Lung (tissue), 12 donors: ENCODE data around the gene MED27. TPM values are rescaled to one million over a fixed set of nuclear protein-coding genes. Genes with fewer than 3 reads are reported as not detected.

ENCODE experiments used
- ATAC-seq: fragments of 200-7000 bp; cut with Tn5 transposase; one replicate; pipeline ENCODE4 v1.9.1; 2020; ENCODE audit warnings: moderate number of reproducible peaks; ENCODE audit not compliant: insufficient read depth, low FRiP score
- DNase-seq, 3 donors: peaks; one replicate each; pipeline ENCODE4 v3.0.0-alpha.2; 2013 to 2017
- H3K27ac ChIP-seq, 2 donors: one replicate each; pipeline ENCODE4 v1.5.1; 2013; ENCODE audit warnings: mild to moderate bottlenecking in 2 of 2, moderate library complexity in 2 of 2, control low read depth in 1 of 2, inconsistent platforms in 1 of 2, low read depth in 1 of 2, low read length in 1 of 2
- H3K27me3 ChIP-seq, 3 donors: one replicate each; pipeline ENCODE4 v1.5.1; 2013; ENCODE audit warnings: low read length in 2 of 3; ENCODE audit not compliant: control insufficient read depth in 3 of 3, insufficient read depth in 3 of 3
- H3K36me3 ChIP-seq, 4 donors: one replicate each; pipeline ENCODE4 v1.5.1; 2013; ENCODE audit warnings: low read length in 4 of 4, mild to moderate bottlenecking in 1 of 4, moderate library complexity in 1 of 4; ENCODE audit not compliant: control insufficient read depth in 4 of 4, insufficient read depth in 4 of 4
- H3K4me1 ChIP-seq, 5 donors: one replicate each; pipeline ENCODE4 v1.5.1; 2013; ENCODE audit warnings: low read length in 5 of 5, mild to moderate bottlenecking in 2 of 5, moderate library complexity in 1 of 5; ENCODE audit not compliant: control insufficient read depth in 5 of 5, insufficient read depth in 5 of 5
- H3K4me3 ChIP-seq: one replicate; pipeline ENCODE4 v1.5.1; 2013; ENCODE audit warnings: mild to moderate bottlenecking, control low read depth, moderate library complexity
- H3K9ac ChIP-seq, 2 donors: one replicate each; pipeline ENCODE4 v1.5.1; 2013; ENCODE audit warnings: low read length in 2 of 2, control low read depth in 1 of 2; ENCODE audit not compliant: insufficient read depth in 1 of 2
- H3K9me3 ChIP-seq, 4 donors: one replicate each; pipeline ENCODE4 v1.5.1; 2013; ENCODE audit warnings: low read length in 3 of 4, mild to moderate bottlenecking in 1 of 4, moderate library complexity in 1 of 4; ENCODE audit not compliant: control insufficient read depth in 4 of 4, insufficient read depth in 3 of 4
- WGBS, 2 donors: extraction: QIAGEN DNeasy Blood & Tissue Kit; methylation state at CpG; one replicate each; pipeline ENCODE4 v1.1.7; 2013; 5-methylcytosine and 5-hydroxymethylcytosine counted together
- polyA plus RNA-seq, 2 donors: library from polyadenylated mRNA; stranded (reverse); fragments of 200-250 nt; gene quantifications; one replicate each; pipeline ENCODE4 v1.2.1, GENCODE V29; 2013
- total RNA-seq, 2 donors: library from RNA; depleted of rRNA in 1 of 2; stranded (reverse); fragments of >200 nt in 1 of 2; gene quantifications; one replicate each; pipeline ENCODE4 v1.2.1, GENCODE V29; 2014 to 2021
- TF ChIP-seq, protein P1 (sequence below): IDR thresholded peaks from 2 replicates; pipeline ENCODE4 v1.5.1; 2012; ENCODE audit warnings: mild to moderate bottlenecking; ENCODE audit errors: control extremely low read depth, extremely low read depth
- donor health status: control.
- donor health status: control.
- donor health status: Bipolar disorder and iron deficiency.
- donor health status: healthy.
- donor health status: DM: yes; HTN: yes; CAD: no.

Gene MED27
- total and polyA plus RNA-seq, 4 donors: 9.8 to 22.3 (median 16.7) TPM

DNA sequence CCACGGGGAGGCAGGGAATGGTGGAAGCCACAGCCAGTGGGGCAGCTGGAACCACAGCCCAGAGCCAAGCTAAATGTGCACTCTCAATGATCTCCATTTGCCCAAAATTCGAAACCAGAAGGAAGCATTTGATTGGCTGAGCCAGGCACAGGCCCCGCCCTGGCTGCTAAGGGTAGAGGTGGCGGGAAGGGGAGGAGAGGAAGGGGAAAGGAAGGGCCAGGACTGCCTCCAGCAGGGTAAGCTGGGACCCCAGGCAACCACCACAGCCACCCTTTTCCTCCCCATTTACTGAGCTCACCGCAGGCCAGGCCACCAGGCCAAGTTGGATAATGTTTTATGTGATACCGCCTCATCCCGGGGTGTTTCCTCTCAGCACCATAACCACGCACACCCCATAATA lies 239.4 kb downstream of the MED27 start:
- Histone ChIP-seq H3K9ac (no peak overlapping the region), H3K27me3 (peaks cover 0 to 10% (median 0%) of the 10 kb centered on the region in 3 donors), H3K9me3 (no peaks in the 10 kb centered on the region), H3K27ac (no peak overlapping the region), H3K4me1 (peaks cover 0 to 7% (median 0%) of the 10 kb centered on the region in 5 donors), H3K36me3 (no peaks in the 10 kb centered on the region), H3K4me3 (no peak overlapping the region)
- no peak for DNase-seq
- no peak for ATAC-seq
- TF ChIP-seq, protein P1, sequence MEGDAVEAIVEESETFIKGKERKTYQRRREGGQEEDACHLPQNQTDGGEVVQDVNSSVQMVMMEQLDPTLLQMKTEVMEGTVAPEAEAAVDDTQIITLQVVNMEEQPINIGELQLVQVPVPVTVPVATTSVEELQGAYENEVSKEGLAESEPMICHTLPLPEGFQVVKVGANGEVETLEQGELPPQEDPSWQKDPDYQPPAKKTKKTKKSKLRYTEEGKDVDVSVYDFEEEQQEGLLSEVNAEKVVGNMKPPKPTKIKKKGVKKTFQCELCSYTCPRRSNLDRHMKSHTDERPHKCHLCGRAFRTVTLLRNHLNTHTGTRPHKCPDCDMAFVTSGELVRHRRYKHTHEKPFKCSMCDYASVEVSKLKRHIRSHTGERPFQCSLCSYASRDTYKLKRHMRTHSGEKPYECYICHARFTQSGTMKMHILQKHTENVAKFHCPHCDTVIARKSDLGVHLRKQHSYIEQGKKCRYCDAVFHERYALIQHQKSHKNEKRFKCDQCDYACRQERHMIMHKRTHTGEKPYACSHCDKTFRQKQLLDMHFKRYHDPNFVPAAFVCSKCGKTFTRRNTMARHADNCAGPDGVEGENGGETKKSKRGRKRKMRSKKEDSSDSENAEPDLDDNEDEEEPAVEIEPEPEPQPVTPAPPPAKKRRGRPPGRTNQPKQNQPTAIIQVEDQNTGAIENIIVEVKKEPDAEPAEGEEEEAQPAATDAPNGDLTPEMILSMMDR: no peak
- WGBS, 2 donors: 88 to 90% methylated on average over 8 of the region's 8 CpGs

DNA sequence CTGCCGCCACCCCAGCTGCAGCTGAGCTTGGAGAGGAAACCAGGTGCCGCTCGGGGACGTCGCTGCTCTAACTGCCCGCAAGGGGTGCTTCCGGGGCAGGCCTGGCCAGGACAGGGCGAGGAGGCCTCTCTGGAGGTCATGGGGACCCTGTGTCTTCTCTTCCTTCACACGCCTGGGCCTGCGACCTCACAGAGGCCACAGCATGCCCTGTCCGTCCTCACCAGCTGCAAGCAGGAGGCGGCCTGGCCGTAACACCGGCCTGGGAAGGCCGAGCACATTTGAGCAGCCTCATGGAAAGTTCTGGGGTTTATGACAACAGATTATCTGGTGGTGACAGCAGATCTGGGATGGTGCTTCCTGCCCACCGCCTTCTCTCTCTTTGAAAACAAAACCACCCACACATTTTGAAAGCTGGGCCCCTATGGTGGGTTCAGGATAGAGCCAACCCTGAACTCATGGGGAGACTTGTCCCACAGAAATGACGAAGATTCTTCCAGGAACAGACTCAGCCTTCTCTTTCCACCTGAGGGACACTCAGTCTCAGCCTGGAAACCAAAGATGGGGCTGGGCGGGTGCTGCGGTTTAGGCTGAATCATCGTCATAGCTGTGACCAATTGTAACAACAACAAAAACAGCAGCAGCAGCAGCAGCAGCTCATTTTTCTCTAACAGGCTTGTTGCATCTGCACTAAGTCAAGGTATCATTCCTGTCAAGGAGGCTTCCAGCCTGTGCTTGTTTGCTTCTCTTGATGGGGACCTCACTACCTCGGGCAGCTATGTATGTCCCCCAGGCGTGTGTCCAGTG lies 240.2 kb downstream of the MED27 start:
- ATAC-seq: no peak
- TF ChIP-seq, protein P1: no peak
- Histone ChIP-seq H3K27me3 (peaks cover 0 to 10% (median 0%) of the 10 kb centered on the region in 3 donors), H3K4me1 (peaks cover 0 to 13% (median 0%) of the 10 kb centered on the region in 5 donors), H3K9me3 (peaks cover 0 to 4% (median 0%) of the 10 kb centered on the region in 4 donors), H3K4me3 (no peak overlapping the region), H3K27ac (no peak overlapping the region), H3K36me3 (no peaks in the 10 kb centered on the region), H3K9ac (no peak overlapping the region)
- 81% methylated on average over 21 to 22 of the region's 22 CpGs for WGBS, 2 donors
- DNase-seq: no peak

DNA sequence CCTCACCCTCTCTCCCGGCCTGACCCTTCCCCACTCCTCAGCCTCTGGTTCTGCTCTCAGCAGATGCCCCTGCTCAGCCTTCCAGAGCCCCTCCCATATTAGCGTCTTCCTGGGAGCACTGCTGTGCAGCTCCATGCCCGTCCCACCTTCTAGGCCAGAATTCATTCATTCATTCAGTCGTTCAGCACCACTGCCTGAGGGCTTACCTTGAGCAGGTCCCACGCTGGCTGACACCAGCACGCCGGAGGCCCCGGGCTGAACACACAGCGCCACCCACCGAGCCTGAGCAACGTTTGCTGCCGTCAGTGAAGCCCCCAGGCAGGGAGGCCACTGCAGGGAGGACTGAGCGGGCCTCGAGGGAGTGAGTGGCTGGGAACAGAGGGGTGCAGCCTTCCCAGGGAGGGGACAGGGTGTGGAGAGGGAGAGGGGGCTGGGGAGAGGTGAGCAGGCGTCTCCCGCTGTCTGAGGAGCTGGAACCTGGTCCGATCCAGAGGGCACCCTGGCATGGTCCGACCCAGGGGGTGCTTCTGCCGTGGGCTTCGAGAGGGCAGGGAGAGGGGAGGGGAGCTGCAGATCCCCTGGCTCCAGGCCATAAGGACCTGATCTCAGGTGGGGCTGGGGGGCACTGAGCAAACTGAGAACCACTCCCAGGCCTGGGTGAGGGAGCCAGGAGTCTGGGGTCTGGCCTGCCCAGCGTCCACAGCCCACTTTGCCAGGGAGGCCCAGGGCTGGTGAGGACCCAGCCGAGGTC lies 241.0 kb downstream of the MED27 start:
- H3K4me1 ChIP-seq: peaks cover 0 to 14% (median 0%) of the 10 kb centered on the region in 5 donors
- H3K9ac ChIP-seq: no peak overlapping the region
- peaks cover 0 to 11% (median 4%) of the 10 kb centered on the region in 4 donors for H3K9me3 ChIP-seq
- DNase-seq (no peak), ATAC-seq (no peak)
- H3K27ac ChIP-seq: no peak overlapping the region
- WGBS, 2 donors: 58% methylated on average over 18 to 22 of the region's 22 CpGs
- no peak overlapping the region for H3K4me3 ChIP-seq
- TF ChIP-seq, protein P1: no peak
- H3K36me3 ChIP-seq: no peaks in the 10 kb centered on the region
- peaks cover 0 to 14% (median 0%) of the 10 kb centered on the region in 3 donors for H3K27me3 ChIP-seq
